ENCODE data around the gene NCKAP5.

GRCh38 chr2:133444465-133444864 is 123.8 kb downstream of the NCKAP5 start:
- no peak for TF ChIP-seq CTCF (IDR thresholded peaks at IDR 0.05)
- no peak for TF ChIP-seq EP300 (IDR thresholded peaks at IDR 0.05)
- no peak for TF ChIP-seq POLR2A (IDR thresholded peaks at IDR 0.05)

All from ovary (tissue), 3 donors.